HG02588 (cell line): ENCODE results near the gene INA.

Experiments
- ATAC-seq: cut with Tn5 transposase; IDR thresholded peaks from one replicate; pipeline ENCODE4 v1.9.1; 2021; ENCODE audit warnings: mild to moderate bottlenecking, moderate library complexity; ENCODE audit not compliant: unreplicated experiment

INA gene

DNA sequence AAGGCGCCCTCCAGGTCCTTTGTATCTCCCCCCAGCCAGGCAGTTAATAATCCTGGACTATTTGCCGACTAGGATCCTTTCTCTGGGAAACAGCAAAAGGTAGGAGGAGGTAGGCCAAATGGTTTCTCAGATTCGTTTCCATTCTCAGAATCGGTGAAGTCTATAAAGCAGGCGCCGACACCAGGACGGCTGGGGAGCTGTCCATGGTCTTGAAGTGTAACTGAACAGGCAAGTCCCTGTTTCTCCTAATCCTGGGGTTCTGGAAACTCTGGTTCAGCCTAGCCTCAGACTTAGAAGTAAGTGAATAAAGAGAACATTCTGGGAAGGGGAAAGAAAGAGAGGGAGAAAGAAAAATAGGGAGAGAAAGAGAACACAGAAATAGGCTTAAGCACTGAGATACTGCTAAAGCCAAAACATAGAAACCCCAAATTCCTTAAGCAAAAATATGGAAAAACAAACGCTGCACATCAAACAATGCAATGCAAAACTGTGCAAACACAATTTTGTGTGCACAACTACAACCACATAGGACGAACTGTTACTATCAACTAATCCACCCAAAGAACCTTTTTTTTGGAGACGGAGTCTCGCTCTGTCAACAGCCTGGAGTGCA, 11.1 kb upstream of the INA start:
- no peak for ATAC-seq

GRCh38 chr10:103273041-103273441, 3.9 kb upstream of the INA start:
- no peak for ATAC-seq

- ATAC-seq = no peak
These were observed 565 bp upstream of the INA start for GRCh38 chr10:103276251-103276895.

GRCh38 chr10:103277713-103278536, 987 bp downstream of the INA start:
- no peak for ATAC-seq

GRCh38 chr10:103278537-103278823, 1.5 kb downstream of the INA start:
- ATAC-seq = no peak

- ATAC-seq = no peak
These were observed 1.9 kb downstream of the INA start for GRCh38 chr10:103278862-103279298.

DNA sequence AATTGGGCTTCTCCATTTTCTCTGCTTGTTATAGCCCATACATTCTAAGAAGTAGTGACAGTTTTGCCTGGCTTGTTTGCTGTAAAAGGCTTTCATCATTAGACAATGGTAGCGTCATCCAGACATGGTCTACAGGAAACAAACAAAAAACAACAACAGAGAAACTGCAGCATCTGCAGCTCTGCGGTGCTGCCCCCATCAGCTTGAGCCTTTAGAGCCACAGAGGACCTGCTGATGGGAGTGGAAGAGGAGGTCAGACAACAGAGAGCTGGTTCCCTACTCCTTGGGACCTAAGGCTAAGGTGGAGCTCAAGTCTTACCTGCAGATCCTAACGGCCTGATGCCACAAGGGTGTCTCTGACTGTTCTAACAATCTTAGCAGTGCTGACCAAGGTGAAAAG, 3.1 kb downstream of the INA start:
- ATAC-seq = no peak

- ATAC-seq = no peak
These were observed 3.6 kb downstream of the INA start for GRCh38 chr10:103280506-103280905.

DNA sequence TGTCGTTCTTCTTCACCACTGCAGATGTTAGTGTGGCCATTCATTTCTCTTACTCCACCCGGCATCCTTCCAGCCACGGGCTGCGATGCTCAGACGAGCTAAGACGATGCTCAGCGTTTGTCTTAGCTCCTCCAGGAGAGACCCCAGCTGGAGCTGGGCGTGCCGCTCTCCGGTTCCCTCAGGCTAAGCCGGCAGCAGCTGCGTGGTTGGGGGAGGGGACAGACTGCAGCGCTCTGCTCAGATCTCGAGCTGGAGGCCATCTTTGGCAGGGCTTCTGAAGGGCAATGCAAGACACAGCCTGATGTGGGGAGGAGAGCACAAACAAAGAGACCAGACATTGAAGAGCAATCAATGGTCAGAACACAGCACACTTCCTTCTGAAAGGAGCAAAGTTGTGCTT, 4.8 kb downstream of the INA start:
- no peak for ATAC-seq

GRCh38 chr10:103282961-103283360, 6.0 kb downstream of the INA start:
- ATAC-seq = no peak

- ATAC-seq = no peak
These were observed 7.2 kb downstream of the INA start for GRCh38 chr10:103284170-103284569.

GRCh38 chr10:103287992-103288391, 11.1 kb downstream of the INA start:
- no peak for ATAC-seq

DNA sequence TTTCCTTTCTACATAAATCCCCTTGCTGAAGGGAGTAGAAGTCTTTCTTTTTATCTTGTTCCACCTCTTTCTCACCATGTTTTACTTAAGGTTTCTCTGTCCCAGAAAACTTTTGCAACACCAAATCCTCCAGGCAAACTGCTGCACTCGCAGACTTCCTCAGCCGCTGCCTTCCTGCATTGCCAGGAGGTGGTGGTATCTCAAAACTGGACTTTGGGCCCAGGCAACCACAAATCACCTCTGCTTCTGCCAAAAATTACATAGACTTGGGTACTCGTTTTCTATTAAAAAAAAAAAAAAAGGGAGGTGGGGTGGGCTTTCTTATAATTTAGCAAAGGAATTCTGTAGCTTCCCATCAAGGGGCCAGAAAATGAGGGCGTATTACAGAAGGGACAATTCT, 14.7 kb downstream of the INA start:
- no peak for ATAC-seq

- ATAC-seq = no peak
These were observed 18.6 kb downstream of the INA start for GRCh38 chr10:103295374-103296015.

GRCh38 chr10:103307594-103307993, 30.7 kb downstream of the INA start:
- no peak for ATAC-seq

DNA sequence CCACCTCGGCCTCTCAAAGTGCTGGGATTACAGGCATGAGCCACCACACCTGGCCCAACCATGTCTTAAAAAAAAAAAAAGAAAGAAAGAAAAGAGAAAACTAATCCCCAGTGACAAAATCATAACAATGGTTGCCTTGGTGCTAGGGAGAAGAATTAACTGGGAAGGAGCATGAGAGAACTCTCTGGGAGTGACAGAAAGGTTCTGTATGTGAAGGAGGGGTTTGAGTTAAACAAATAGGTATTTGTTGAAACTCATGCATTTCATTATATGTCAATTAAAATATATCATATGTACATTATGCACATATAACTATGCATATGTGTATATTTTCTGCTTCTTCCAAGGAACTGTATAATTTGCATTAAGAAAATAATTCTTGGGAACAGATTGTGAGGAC, 33.3 kb downstream of the INA start:
- no peak for ATAC-seq

- no peak for ATAC-seq
These were observed 39.1 kb downstream of the INA start for GRCh38 chr10:103316087-103316486.

DNA sequence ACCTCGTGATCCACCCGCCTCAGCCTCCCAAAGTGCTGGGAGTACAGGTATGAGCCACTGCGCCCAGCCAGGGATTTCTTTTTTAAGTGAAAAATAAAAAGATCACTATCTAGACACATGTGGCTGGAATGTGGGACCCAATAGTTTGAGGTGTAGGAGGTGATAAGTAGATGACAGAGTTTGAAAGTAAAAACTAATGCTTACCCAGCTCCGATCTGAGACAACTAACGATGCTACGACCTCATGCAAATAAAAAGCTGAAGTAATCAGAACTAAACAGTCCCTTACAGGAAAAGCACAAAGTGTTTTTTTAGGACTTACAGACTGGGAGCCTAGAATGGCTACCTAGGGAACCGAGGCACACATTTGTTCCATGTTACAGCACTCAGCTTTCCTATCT, 51.0 kb downstream of the INA start:
- no peak for ATAC-seq

GRCh38 chr10:103333934-103334520, 57.1 kb downstream of the INA start:
- no peak for ATAC-seq

DNA sequence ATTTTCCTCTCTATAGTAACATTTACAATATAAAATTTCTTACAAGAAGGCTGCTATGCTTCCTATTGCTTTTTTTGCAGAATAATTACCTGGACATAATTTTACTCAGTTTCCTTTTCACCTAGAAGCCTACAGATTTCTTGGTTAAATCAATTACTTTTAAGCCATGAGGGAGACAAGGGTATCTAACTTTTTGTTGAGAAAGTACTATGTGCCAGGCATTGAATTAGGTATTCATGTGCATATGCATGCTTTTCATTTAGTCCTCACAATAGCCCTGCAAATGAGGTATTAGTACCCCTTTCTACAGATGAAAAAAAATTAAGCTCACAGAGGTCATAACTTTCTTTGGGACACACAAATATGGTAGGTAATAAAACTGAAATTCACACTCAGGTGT, 57.6 kb downstream of the INA start:
- no peak for ATAC-seq

GRCh38 chr10:103336370-103336769, 59.4 kb downstream of the INA start:
- ATAC-seq = no peak
